Gastroesophageal sphincter (tissue), 4 donors: Measurements from ENCODE around the gene SH2B3. TPM values are rescaled to one million over a fixed set of nuclear protein-coding genes. Genes with fewer than 3 reads are reported as not detected.

ENCODE experiments used
- ATAC-seq: fragments of 150-250 bp; one replicate; pipeline ENCODE4 v1.9.1; 2016; ENCODE audit warnings: mild to moderate bottlenecking, moderate library complexity
- H3K27ac ChIP-seq, 4 donors: fragments of 200-600 bp; sonication (generic) in 3 of 4; 1 replicate in 3 of 4; 2 replicates in 1 of 4; pipeline ENCODE4 v1.5.1; 2016 to 2019
- H3K27me3 ChIP-seq: fragments of 200-600 bp; sonication (generic); one replicate; pipeline ENCODE4 v1.5.1; 2019
- H3K36me3 ChIP-seq, 2 donors: fragments of 200-600 bp; sonication (generic); one replicate each; pipeline ENCODE4 v1.5.1; 2019; ENCODE audit warnings: control low read depth in 1 of 2
- H3K4me1 ChIP-seq, 3 donors: fragments of 200-600 bp; sonication (generic); 1 replicate in 2 of 3; 2 replicates in 1 of 3; pipeline ENCODE4 v1.5.1; 2016 to 2019; ENCODE audit warnings: control low read depth in 2 of 3
- H3K4me3 ChIP-seq, 2 donors: fragments of 200-600 bp; sonication (generic); one replicate each; pipeline ENCODE4 v1.5.1; 2019; ENCODE audit warnings: mild to moderate bottlenecking in 1 of 2, moderate library complexity in 1 of 2
- H3K9me3 ChIP-seq, 3 donors: fragments of 200-600 bp; sonication (generic); one replicate each; pipeline ENCODE4 v1.5.1; 2017 to 2019; ENCODE audit warnings: control low read depth in 2 of 3
- CTCF ChIP-seq, 4 experiments: fragments of 200-600 bp in 2 of 4; fragments of 450-650 bp in 2 of 4; sonication (generic) in 1 of 4; IDR thresholded peaks; one replicate each; pipeline ENCODE4 v1.5.1; 2017 to 2019; ENCODE audit warnings: antibody characterized with exemption in 4 of 4, mild to moderate bottlenecking in 2 of 4, moderate library complexity in 2 of 4
- EP300 ChIP-seq: sonication (generic); formaldehyde crosslinking; IDR thresholded peaks from one replicate; pipeline ENCODE4 v1.6.1; 2017; ENCODE audit warnings: antibody characterized with exemption, mild to moderate bottlenecking
- POLR2A ChIP-seq, 2 donors: fragments of 450-650 bp; IDR thresholded peaks; one replicate each; pipeline ENCODE4 v1.6.1; 2017; ENCODE audit warnings: antibody characterized with exemption in 2 of 2, mild to moderate bottlenecking in 2 of 2, moderate library complexity in 1 of 2
- POLR2AphosphoS5 ChIP-seq: sonication (generic); formaldehyde crosslinking; IDR thresholded peaks from one replicate; pipeline ENCODE4 v1.6.1; 2017; ENCODE audit warnings: antibody characterized with exemption
- WGBS, 2 donors: methylation state at CpG; one replicate each; pipeline ENCODE4 v1.1.5; 2018; ENCODE audit warnings: low coverage in 1 of 2; 5-methylcytosine and 5-hydroxymethylcytosine counted together
- total RNA-seq, 4 donors: library from RNA; depleted of rRNA; stranded (reverse); fragments of >200 nt; gene quantifications; one replicate each; pipeline ENCODE4 v1.1.0, GENCODE V29; 2016

Gene SH2B3
- total RNA-seq, 4 donors from 2014 or later = 17.0 to 33.1 (median 23.3) TPM

DNA sequence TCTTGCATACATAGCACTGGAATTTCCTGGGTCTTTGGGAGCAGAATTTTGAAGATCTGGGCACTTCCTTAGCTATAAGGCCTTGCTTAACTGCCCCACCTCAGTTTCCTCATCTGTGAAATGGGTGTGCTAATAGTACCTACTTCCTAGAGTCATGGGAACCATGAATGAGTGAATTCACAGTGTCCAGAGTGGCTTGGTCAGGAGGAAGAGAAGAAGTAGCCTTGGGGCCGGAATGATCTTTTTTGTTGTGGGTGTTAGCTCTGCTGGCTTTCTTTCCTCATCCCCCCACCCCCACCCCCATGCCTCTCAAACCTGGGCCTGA is 2.4 kb downstream of the SH2B3 start:
- no peak for ATAC-seq
- Histone ChIP-seq H3K4me1 (peaks cover 0 to 94% (median 71%) of the 10 kb centered on the region in 3 donors), H3K27ac (peak overlapping the region in 3 of 4 donors; percentile 74 to 87 (median 82)), H3K36me3 (no peaks in the 10 kb centered on the region), H3K9me3 (no peaks in the 10 kb centered on the region), H3K4me3 (peak overlapping the region in 1 of 2 donors; percentile 93), H3K27me3 (no peaks in the 10 kb centered on the region)
- TF ChIP-seq POLR2A (IDR thresholded peaks at IDR 0.05) (no peak), CTCF (IDR thresholded peaks at IDR 0.05) (no peak), EP300 (no peak), POLR2AphosphoS5 (no peak)
- no CpG with 5 or more reads among the region's 1 CpG for WGBS, 2 donors

DNA sequence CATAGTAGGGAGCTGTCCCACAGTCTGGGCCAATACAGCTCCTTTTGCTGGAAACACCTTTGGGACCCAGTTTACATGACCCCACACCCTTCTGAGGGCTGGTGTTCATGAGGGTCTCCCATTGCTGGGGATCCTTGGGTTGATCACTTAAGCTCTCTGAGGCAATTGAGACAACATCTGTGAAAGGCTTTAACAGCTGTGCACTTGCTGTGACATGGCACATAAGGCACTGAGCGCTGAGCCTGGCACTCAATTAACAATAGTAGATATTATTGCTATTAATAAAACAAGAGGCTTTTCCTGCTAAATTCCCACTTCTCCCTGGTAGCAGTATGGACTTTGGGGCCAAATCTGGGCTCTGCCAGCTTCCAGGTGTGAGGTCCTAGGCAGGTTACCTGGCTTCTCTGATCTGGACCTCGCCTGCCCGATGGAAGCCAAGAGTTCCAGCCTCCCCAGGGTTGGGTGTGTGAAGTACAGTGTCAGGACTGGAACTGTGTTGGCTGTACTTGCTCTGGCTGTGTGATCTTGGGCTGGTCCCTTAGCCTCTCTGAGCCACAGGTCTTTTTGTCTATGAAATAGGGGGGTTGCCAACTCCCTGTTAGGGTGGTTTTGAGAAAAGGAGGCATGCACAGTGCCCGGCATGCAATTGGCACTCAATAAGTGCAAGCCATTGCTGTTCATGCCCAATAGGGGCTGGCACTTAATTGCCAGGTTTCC is 3.1 kb downstream of the SH2B3 start:
- ATAC-seq = no peak
- Histone ChIP-seq H3K27ac (peak overlapping the region in 3 of 4 donors; percentile 74 to 87 (median 82)), H3K27me3 (no peaks in the 10 kb centered on the region), H3K4me1 (peaks cover 0 to 94% (median 68%) of the 10 kb centered on the region in 3 donors), H3K9me3 (no peaks in the 10 kb centered on the region), H3K36me3 (no peaks in the 10 kb centered on the region), H3K4me3 (peak overlapping the region in 1 of 2 donors; percentile 93)
- TF ChIP-seq EP300 (no peak), POLR2AphosphoS5 (no peak), CTCF (IDR thresholded peaks at IDR 0.05) (no peak), POLR2A (IDR thresholded peaks at IDR 0.05) (no peak)
- WGBS, 2 donors = 69 to 80% methylated on average over 1 to 2 of the region's 4 CpGs

- peak overlapping the region in 1 of 2 donors; percentile 17 for H3K4me3 ChIP-seq
- peak overlapping the region in 3 of 4 donors; percentile 74 to 87 (median 82) for H3K27ac ChIP-seq
- no peaks in the 10 kb centered on the region for H3K9me3 ChIP-seq
- TF ChIP-seq POLR2AphosphoS5 (no peak), EP300 (no peak), CTCF (IDR thresholded peaks at IDR 0.05) (no peak), POLR2A (IDR thresholded peaks at IDR 0.05) (no peak)
- H3K36me3 ChIP-seq = no peaks in the 10 kb centered on the region
- H3K4me1 ChIP-seq = peaks cover 0 to 94% (median 66%) of the 10 kb centered on the region in 3 donors
- no peak for ATAC-seq
- no CpG with 5 or more reads among the region's 15 CpGs for WGBS, 2 donors
- no peaks in the 10 kb centered on the region for H3K27me3 ChIP-seq
Measured at GRCh38 chr12:111409403-111409779, 3.7 kb downstream of the SH2B3 start.

DNA sequence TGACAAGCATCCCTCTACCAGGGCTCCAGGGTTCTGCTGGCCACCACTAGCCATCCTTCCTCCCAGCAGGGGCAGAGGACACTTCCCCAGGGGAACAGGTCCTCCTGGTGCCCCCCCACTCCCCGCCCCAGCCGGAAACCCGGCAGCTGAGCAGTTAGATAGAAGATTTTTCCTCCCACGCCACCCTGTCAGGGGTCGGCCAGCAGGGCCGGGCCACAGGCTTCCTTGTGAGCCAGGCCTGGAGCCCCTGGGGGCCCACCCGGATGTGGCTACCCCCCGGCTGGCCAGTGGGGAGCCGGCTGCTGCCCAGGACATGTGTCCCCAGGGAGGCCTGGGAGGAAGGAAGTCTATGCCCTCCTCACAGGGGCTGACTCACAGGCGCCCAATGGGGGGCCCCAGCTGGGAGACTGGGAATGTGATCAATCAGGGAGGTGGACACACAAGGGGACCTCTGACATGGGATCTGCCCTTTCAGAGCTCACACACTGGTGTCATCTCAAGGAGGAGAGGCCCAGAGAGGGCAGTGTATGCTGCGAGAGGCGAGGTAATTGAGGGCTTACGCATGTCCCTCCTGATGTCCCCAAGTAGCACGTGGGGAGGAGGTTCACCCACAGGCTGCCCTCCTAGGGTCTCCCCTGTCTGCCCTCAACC is 4.2 kb downstream of the SH2B3 start:
- 73% methylated on average over 2 of the region's 14 CpGs; no CpG with 5 or more reads in 1 of the 2 donors for WGBS, 2 donors
- no peak for TF ChIP-seq POLR2A (IDR thresholded peaks at IDR 0.05)
- TF ChIP-seq CTCF (IDR thresholded peaks at IDR 0.05) = no peak
- no peak for TF ChIP-seq EP300
- no peak for TF ChIP-seq POLR2AphosphoS5
- H3K36me3 ChIP-seq = no peaks in the 10 kb centered on the region
- peak overlapping the region in 3 of 4 donors; percentile 74 to 87 (median 82) for H3K27ac ChIP-seq
- no peaks in the 10 kb centered on the region for H3K27me3 ChIP-seq
- H3K9me3 ChIP-seq = no peaks in the 10 kb centered on the region
- peaks cover 0 to 90% (median 61%) of the 10 kb centered on the region in 3 donors for H3K4me1 ChIP-seq
- ATAC-seq = peak; percentile 3
- H3K4me3 ChIP-seq = peak overlapping the region in 1 of 2 donors; percentile 17
